Right atrium auricular region (tissue), 2 donors: ENCODE data around the gene IZUMO1. TPM values are rescaled to one million over a fixed set of nuclear protein-coding genes. Genes with fewer than 3 reads are reported as not detected.
A peak's percentile ranks its signal among the peaks of the same experiment; 100 is the strongest.
"Not testable (repeated sequence)": the region's sequence is repeated elsewhere in the genome, so short reads cannot be mapped to it uniquely, and the experiment has no call there.

Experiments used
- DNase-seq: peaks from one replicate; pipeline ENCODE4 v3.0.0-alpha.2; 2019; ENCODE audit warnings: low spot score
- H3K27ac ChIP-seq, 2 donors: fragments of 200-600 bp; sonication (generic); 1 replicate in 1 of 2; 2 replicates in 1 of 2; pipeline ENCODE4 v1.5.1; 2016 to 2019
- H3K27me3 ChIP-seq, 2 donors: fragments of 200-600 bp; sonication (generic); one replicate each; pipeline versions ENCODE4 v1.5.1 to v1.6.0; 2017 to 2019
- H3K36me3 ChIP-seq: fragments of 200-600 bp; sonication (generic); one replicate; pipeline ENCODE4 v1.5.1; 2016
- H3K4me1 ChIP-seq, 2 donors: fragments of 200-600 bp; sonication (generic); one replicate each; pipeline versions ENCODE4 v1.5.1 to v1.6.0; 2017 to 2019
- H3K4me3 ChIP-seq, 2 donors: fragments of 200-600 bp; sonication (generic); 1 replicate in 1 of 2; 2 replicates in 1 of 2; pipeline ENCODE4 v1.5.1; 2017 to 2019; ENCODE audit warnings: mild to moderate bottlenecking in 1 of 2, moderate library complexity in 1 of 2
- H3K9me3 ChIP-seq, 2 donors: fragments of 200-600 bp; sonication (generic); one replicate each; pipeline ENCODE4 v1.5.1; 2019
- CTCF ChIP-seq, 2 donors: fragments of 200-600 bp; sonication (generic); IDR thresholded peaks; one replicate each; pipeline ENCODE4 v1.5.1; 2019; ENCODE audit warnings: antibody characterized with exemption in 2 of 2
- total RNA-seq, 2 donors: library from RNA; depleted of rRNA; stranded (reverse); fragments of >200 nt; gene quantifications; one replicate each; pipeline ENCODE4 v1.1.0, GENCODE V29; 2016

Gene IZUMO1
- total RNA-seq, 2 donors from 2014 or later = not detected

GRCh38 chr19:48719263-48720171 is 27.2 kb downstream of the IZUMO1 start, which contains the start of gene MAMSTR:
Gene MAMSTR (minus strand): TSS chr19:48719725. CDS start chr19:48719031, 694 bp downstream.
- DNase-seq = no peak
- H3K9me3 ChIP-seq = no peaks in the 10 kb centered on the region
- H3K36me3 ChIP-seq = no peaks in the 10 kb centered on the region
- H3K27ac ChIP-seq = peak within 1 kb of the TSS; percentile 80 to 89
- TF ChIP-seq CTCF (IDR thresholded peaks at IDR 0.05) = no peak
- H3K27me3 ChIP-seq = no peaks in the 10 kb centered on the region
- peak within 1 kb of the TSS; percentile 15 to 55 for H3K4me3 ChIP-seq
- H3K4me1 ChIP-seq = peaks cover 0 to 64% of the 10 kb centered on the region in 2 donors

GRCh38 chr19:48718711-48719231 is 27.9 kb downstream of the IZUMO1 start:
- no peak for TF ChIP-seq CTCF (IDR thresholded peaks at IDR 0.05)
- Histone ChIP-seq H3K27ac (peak overlapping the region; percentile 80 to 89), H3K36me3 (no peaks in the 10 kb centered on the region), H3K4me3 (no peak overlapping the region), H3K4me1 (peaks cover 0 to 57% of the 10 kb centered on the region in 2 donors), H3K27me3 (no peaks in the 10 kb centered on the region), H3K9me3 (no peaks in the 10 kb centered on the region)
- DNase-seq = no peak

GRCh38 chr19:48718106-48718505 is 28.6 kb downstream of the IZUMO1 start:
- not testable (repeated sequence) for H3K27ac ChIP-seq, DNase-seq, H3K36me3 ChIP-seq, H3K27me3 ChIP-seq, H3K9me3 ChIP-seq, H3K4me3 ChIP-seq
- peaks cover 0 to 64% of the 10 kb centered on the region in 2 donors for H3K4me1 ChIP-seq

- Histone ChIP-seq H3K4me1 (peaks cover 0 to 67% of the 10 kb centered on the region in 2 donors), H3K36me3 (no peaks in the 10 kb centered on the region), H3K4me3 (peak overlapping the region; percentile 8 to 55)
Measured at GRCh38 chr19:48716562-48717291, 30.0 kb downstream of the IZUMO1 start.

GRCh38 chr19:48715681-48716171 is 31.0 kb downstream of the IZUMO1 start:
- peak overlapping the region in 1 of 2 donors; percentile 55 for H3K4me3 ChIP-seq
- peaks cover 0 to 67% of the 10 kb centered on the region in 2 donors for H3K4me1 ChIP-seq
- H3K36me3 ChIP-seq = no peaks in the 10 kb centered on the region
- peaks cover 0 to 4% of the 10 kb centered on the region in 2 donors for H3K9me3 ChIP-seq
- no peaks in the 10 kb centered on the region for H3K27me3 ChIP-seq
- peak overlapping the region; percentile 86 to 91 for H3K27ac ChIP-seq
- no peak for DNase-seq
- no peak for TF ChIP-seq CTCF (IDR thresholded peaks at IDR 0.05)

More at GRCh38 chr19:48716562-48717291, 30.0 kb downstream of the IZUMO1 start:
- TF ChIP-seq CTCF (IDR thresholded peaks at IDR 0.05) = no peak
- Histone ChIP-seq H3K27ac (peak overlapping the region; percentile 86 to 91), H3K27me3 (no peaks in the 10 kb centered on the region), H3K9me3 (no peaks in the 10 kb centered on the region)
- DNase-seq = no peak
